Ovary (tissue), 3 donors: ENCODE results near the gene CSNK2B.

ENCODE experiments used
- CTCF ChIP-seq, 3 donors: fragments of 450-650 bp in 2 of 3; fragments of 200-600 bp in 1 of 3; IDR thresholded peaks; one replicate each; pipeline versions ENCODE4 v1.5.1 to v1.8.0; 2016 to 2022; ENCODE audit warnings: antibody characterized with exemption in 3 of 3, mild to moderate bottlenecking in 1 of 3
- EP300 ChIP-seq: sonication (generic); formaldehyde crosslinking; IDR thresholded peaks from one replicate; pipeline ENCODE4 v1.6.1; 2017; ENCODE audit warnings: antibody characterized with exemption
- POLR2A ChIP-seq: fragments of 450-650 bp; IDR thresholded peaks from one replicate; pipeline ENCODE4 v1.6.1; 2017; ENCODE audit warnings: antibody characterized with exemption, mild to moderate bottlenecking, moderate library complexity
- donor health status: DM: no; HTN: no; CAD: no.

GRCh38 chr6:31700740-31701401, 35.0 kb downstream of the CSNK2B start:
- TF ChIP-seq POLR2A (no peak), CTCF (IDR thresholded peaks at IDR 0.05) (no peak), EP300 (no peak)
